Smooth muscle cell (in vitro differentiated cells): ENCODE results near the gene COL18A1. TPM values are rescaled to one million over a fixed set of nuclear protein-coding genes. Genes with fewer than 3 reads are reported as not detected.

Source experiments
- DNase-seq: peaks from one replicate; lab custom pipeline; 2025; ENCODE audit not compliant: unreplicated experiment; lab: John Stamatoyannopoulos, UW
- H2AFZ ChIP-seq: fragments of 200-600 bp; sonication (generic); 2 replicates; pipeline ENCODE4 v1.6.0; 2016; ENCODE audit warnings: antibody characterized with exemption, low read depth, mild to moderate bottlenecking
- H3F3A ChIP-seq: fragments of 200-600 bp; sonication (generic); 2 replicates; pipeline ENCODE4 v1.6.0; 2017; ENCODE audit warnings: antibody characterized with exemption, low read depth
- H3K27ac ChIP-seq: fragments of 200-600 bp; sonication (generic); 2 replicates; pipeline ENCODE4 v1.5.1; 2016; ENCODE audit warnings: low read depth, mild to moderate bottlenecking
- H3K27me3 ChIP-seq: fragments of 200-600 bp; sonication (generic); 2 replicates; pipeline ENCODE4 v1.6.1; 2016; ENCODE audit warnings: low read depth, mild to moderate bottlenecking
- H3K36me3 ChIP-seq: fragments of 200-600 bp; sonication (generic); 2 replicates; pipeline ENCODE4 v1.5.1; 2016; ENCODE audit warnings: low read depth
- H3K4me1 ChIP-seq: fragments of 200-600 bp; sonication (generic); 2 replicates; pipeline ENCODE4 v1.5.1; 2016; ENCODE audit warnings: low read depth
- H3K4me2 ChIP-seq: fragments of 200-600 bp; sonication (generic); 2 replicates; pipeline ENCODE4 v1.6.0; 2016; ENCODE audit warnings: mild to moderate bottlenecking
- H3K4me3 ChIP-seq: fragments of 200-600 bp; sonication (generic); 2 replicates; pipeline ENCODE4 v1.5.1; 2016; ENCODE audit warnings: mild to moderate bottlenecking
- H3K79me2 ChIP-seq: fragments of 200-600 bp; sonication (generic); 2 replicates; pipeline ENCODE4 v1.6.0; 2016; ENCODE audit warnings: low read depth, mild to moderate bottlenecking
- H3K9ac ChIP-seq: fragments of 200-600 bp; sonication (generic); 2 replicates; pipeline ENCODE4 v1.6.0; 2016; ENCODE audit warnings: low read depth
- H3K9me3 ChIP-seq: fragments of 200-600 bp; sonication (generic); replicated peaks from 2 replicates; pipeline ENCODE4 v1.5.1; 2016; ENCODE audit warnings: low read depth
- H4K20me1 ChIP-seq: fragments of 200-600 bp; sonication (generic); 2 replicates; pipeline ENCODE4 v1.6.0; 2016; ENCODE audit warnings: low read depth
- WGBS: methylation state at CpG from one replicate; pipeline ENCODE4 v1.1.7; 2016; ENCODE audit warnings: low lambda C conversion rate; 5-methylcytosine and 5-hydroxymethylcytosine counted together
- polyA plus RNA-seq: library from polyadenylated mRNA; unstranded; fragments of >200 nt; fragmentation: Nextera tagmentation; extraction: Ambion mirVana; gene quantifications from 2 replicates; pipeline ENCODE4 v1.2.1, GENCODE V29; 2016
- total RNA-seq: library from RNA; depleted of rRNA; stranded (reverse); fragments of >200 nt; gene quantifications from 2 replicates; pipeline ENCODE4 v1.2.3, GENCODE V29; 2014
- TF ChIP-seq, protein P1 (sequence below): fragments of 200-600 bp; sonication (generic); IDR thresholded peaks from 2 replicates; pipeline ENCODE4 v1.5.1; 2017; ENCODE audit warnings: borderline replicate concordance, mild to moderate bottlenecking, antibody characterized with exemption; ENCODE audit not compliant: insufficient read depth, poor library complexity, severe bottlenecking

Gene COL18A1
- total and polyA plus RNA-seq, 2 experiments from 2014 or later, result 192 to 485 TPM

DNA sequence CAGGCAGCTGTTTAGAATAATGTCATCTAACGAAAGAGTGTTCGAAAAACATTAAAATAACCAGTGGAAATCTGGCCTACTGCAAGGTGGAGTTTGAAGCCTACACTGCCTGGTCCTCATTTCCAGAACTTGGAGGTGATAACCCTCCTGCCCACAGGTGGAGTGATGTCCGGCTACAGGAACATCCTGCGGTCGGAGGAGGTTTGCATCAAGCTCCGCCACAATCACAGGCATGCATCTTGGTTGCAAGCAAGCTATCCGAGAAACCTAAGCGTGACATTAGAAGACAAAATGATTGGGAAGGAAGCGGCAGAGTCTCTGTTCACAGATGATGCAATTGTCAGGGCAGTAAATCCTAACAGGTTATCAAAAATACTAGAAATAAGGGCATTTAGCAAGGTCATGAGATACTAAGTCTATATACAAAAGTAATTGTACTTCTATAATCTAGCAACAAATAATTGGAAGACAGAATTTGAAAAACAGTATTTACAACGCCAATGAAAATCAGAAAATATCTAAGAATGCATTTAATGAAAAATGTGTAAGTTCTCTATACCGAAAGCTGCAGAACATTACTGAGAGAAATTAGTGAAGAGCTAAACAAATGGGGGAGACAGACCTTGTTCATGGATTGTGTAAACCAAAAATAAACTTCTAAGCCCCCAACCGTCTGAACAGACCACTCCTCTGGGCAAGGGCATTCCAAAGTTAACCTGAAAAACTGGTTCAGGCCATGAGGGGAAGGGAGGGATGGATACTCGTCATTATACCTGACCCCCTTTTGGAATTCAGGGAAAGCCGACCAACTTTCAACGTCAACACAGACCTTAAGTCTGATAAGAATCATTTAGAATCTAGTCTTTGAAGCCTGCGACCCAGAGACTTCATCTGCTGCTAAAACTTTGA is 141.9 kb downstream of the COL18A1 start:
- Histone ChIP-seq H3K27me3 (no peaks in the 10 kb centered on the region), H3K79me2 (no peaks in the 10 kb centered on the region), H4K20me1 (no peaks in the 10 kb centered on the region), H3K4me3 (no peak overlapping the region), H3K27ac (no peak overlapping the region), H2AFZ (no peak overlapping the region), H3K36me3 (no peaks in the 10 kb centered on the region), H3F3A (no peaks in the 10 kb centered on the region), H3K4me1 (peaks cover 3% of the 10 kb centered on the region), H3K4me2 (no peak overlapping the region), H3K9me3 (no peaks in the 10 kb centered on the region), H3K9ac (no peak overlapping the region)
- TF ChIP-seq, protein P1, sequence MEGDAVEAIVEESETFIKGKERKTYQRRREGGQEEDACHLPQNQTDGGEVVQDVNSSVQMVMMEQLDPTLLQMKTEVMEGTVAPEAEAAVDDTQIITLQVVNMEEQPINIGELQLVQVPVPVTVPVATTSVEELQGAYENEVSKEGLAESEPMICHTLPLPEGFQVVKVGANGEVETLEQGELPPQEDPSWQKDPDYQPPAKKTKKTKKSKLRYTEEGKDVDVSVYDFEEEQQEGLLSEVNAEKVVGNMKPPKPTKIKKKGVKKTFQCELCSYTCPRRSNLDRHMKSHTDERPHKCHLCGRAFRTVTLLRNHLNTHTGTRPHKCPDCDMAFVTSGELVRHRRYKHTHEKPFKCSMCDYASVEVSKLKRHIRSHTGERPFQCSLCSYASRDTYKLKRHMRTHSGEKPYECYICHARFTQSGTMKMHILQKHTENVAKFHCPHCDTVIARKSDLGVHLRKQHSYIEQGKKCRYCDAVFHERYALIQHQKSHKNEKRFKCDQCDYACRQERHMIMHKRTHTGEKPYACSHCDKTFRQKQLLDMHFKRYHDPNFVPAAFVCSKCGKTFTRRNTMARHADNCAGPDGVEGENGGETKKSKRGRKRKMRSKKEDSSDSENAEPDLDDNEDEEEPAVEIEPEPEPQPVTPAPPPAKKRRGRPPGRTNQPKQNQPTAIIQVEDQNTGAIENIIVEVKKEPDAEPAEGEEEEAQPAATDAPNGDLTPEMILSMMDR, result no peak
- DNase-seq, result no peak
- 74% methylated on average over 16 of the region's 16 CpGs for WGBS

DNA sequence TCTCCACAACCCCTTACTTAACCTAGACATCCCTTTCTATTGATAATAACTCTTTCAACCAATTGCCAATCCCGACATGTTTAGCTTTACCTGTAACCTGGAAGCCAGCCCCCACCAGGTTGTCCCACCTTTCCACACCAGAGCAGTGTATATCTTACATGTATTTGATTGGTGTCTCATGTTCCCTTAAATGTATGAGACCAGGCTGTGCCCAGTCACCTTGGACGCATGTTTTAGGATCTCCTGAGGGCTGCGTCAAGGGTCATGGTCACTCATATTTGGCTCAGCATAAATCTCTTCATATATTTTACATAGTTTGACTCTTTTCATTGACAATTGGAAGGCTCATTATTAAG is 142.6 kb downstream of the COL18A1 start:
- no peaks in the 10 kb centered on the region for H4K20me1 ChIP-seq
- no peak overlapping the region for H3K4me3 ChIP-seq
- H3K4me2 ChIP-seq, result no peak overlapping the region
- H3K9ac ChIP-seq, result no peak overlapping the region
- no peaks in the 10 kb centered on the region for H3F3A ChIP-seq
- no peaks in the 10 kb centered on the region for H3K79me2 ChIP-seq
- TF ChIP-seq, protein P1, result no peak
- H3K27me3 ChIP-seq, result no peaks in the 10 kb centered on the region
- H3K4me1 ChIP-seq, result peaks cover 3% of the 10 kb centered on the region
- H2AFZ ChIP-seq, result no peak overlapping the region
- H3K27ac ChIP-seq, result no peak overlapping the region
- H3K36me3 ChIP-seq, result no peaks in the 10 kb centered on the region
- DNase-seq, result no peak
- 91% methylated on average over 3 of the region's 3 CpGs for WGBS
- no peaks in the 10 kb centered on the region for H3K9me3 ChIP-seq

DNA sequence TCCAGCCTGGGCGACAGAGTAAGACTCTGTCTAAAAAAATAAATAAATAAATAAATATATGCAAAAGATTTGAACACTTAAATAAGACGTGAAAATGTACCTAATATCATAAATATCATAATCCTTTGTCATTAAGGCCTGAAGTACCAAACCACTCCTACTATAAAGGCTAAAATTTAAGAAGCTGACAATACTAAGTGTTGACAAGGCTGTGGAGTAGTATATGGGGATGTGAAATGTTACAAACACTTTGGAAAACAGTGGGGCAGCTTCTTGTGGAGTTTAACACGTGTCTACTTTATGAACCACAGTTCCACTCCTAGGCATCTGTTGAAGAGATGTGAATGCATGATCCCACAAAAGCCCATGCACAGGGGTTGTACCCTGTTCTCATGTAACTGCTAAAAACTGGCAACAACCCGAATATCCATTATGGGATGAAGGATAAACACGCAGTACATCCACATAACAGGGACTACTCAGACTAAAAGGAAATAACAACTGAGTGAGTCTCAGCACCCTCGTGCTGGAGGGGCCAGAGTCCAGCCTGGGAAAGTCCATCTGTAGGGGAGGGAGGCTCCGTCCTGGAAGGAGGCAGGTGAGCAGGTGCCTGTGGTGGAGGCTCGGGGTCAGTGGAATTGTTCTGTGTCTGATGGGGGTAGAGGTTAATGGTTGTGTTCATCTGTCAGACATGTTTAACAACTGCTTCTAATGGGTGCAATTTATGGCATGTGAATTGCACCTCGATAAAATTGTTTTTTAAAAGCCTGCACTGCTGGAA is 143.9 kb downstream of the COL18A1 start:
- H3K36me3 ChIP-seq, result no peaks in the 10 kb centered on the region
- DNase-seq, result no peak
- 89% methylated on average over 9 of the region's 9 CpGs for WGBS

More for the DNA sequence above, 143.9 kb downstream of the COL18A1 start:
- H3K27ac ChIP-seq, result no peak overlapping the region
- H3F3A ChIP-seq, result no peaks in the 10 kb centered on the region
- no peak overlapping the region for H3K4me2 ChIP-seq
- no peak overlapping the region for H2AFZ ChIP-seq
- H3K9ac ChIP-seq, result no peak overlapping the region
- H3K27me3 ChIP-seq, result no peaks in the 10 kb centered on the region
- no peak overlapping the region for H3K4me3 ChIP-seq
- H3K4me1 ChIP-seq, result peaks cover 3% of the 10 kb centered on the region
- no peaks in the 10 kb centered on the region for H4K20me1 ChIP-seq
- H3K79me2 ChIP-seq, result no peaks in the 10 kb centered on the region
- H3K9me3 ChIP-seq, result no peaks in the 10 kb centered on the region
- TF ChIP-seq, protein P1, result no peak
